Activated naive CD4-positive, alpha-beta T cell treated with anti-CD3 and anti-CD28 coated beads, Interleukin-2, amount 10 ng/mL, durations not matched to agents 7 days and 5 days (primary cell): ENCODE results near the gene ANO2.
"Not testable (repeated sequence)": the region's sequence is repeated elsewhere in the genome, so short reads cannot be mapped to it uniquely, and the experiment has no call there.

Experiments
- CTCF ChIA-PET: fragments of 350-600 bp; sonication (Branson Sonifier 250); formaldehyde crosslinking; loops from one replicate; lab custom pipeline; 2021; ENCODE audit warnings: antibody characterized with exemption; lab: Charles Lee
- DNase-seq: peaks from one replicate; pipeline ENCODE4 v3.0.0-alpha.2; 2020
- H3K27ac Mint-ChIP-seq: one replicate; pipeline ENCODE4 v1.8.0; 2021; ENCODE audit warnings: mild to moderate bottlenecking, moderate library complexity, mixed read lengths
- H3K27me3 Mint-ChIP-seq: one replicate; pipeline ENCODE4 v1.8.0; 2021; ENCODE audit warnings: mild to moderate bottlenecking, mixed read lengths
- H3K36me3 Mint-ChIP-seq: one replicate; pipeline ENCODE4 v1.8.0; 2021; ENCODE audit warnings: mixed read lengths
- H3K4me1 Mint-ChIP-seq: one replicate; pipeline ENCODE4 v1.8.0; 2021; ENCODE audit warnings: mixed read lengths
- H3K4me3 Mint-ChIP-seq: one replicate; pipeline ENCODE4 v1.8.0; 2021; ENCODE audit warnings: mild to moderate bottlenecking, moderate library complexity, mixed read lengths
- H3K9me3 Mint-ChIP-seq: one replicate; pipeline ENCODE4 v1.8.0; 2021; ENCODE audit warnings: mixed read lengths

ANO2 gene

GRCh38 chr12:5901416-5901815, 43.6 kb downstream of the ANO2 start:
- Mint-ChIP-seq H3K36me3 (no peaks in the 10 kb centered on the region), H3K27ac (no peak overlapping the region), H3K27me3 (no peaks in the 10 kb centered on the region), H3K4me1 (no peaks in the 10 kb centered on the region), H3K9me3 (no peaks in the 10 kb centered on the region), H3K4me3 (no peak overlapping the region)
- CTCF ChIA-PET: no interaction called here
- DNase-seq: no peak

- Mint-ChIP-seq H3K4me1 (no peaks in the 10 kb centered on the region), H3K27me3 (no peaks in the 10 kb centered on the region), H3K36me3 (no peaks in the 10 kb centered on the region), H3K27ac (no peak overlapping the region), H3K4me3 (no peak overlapping the region), H3K9me3 (no peaks in the 10 kb centered on the region)
- no peak for DNase-seq
- CTCF ChIA-PET: no interaction called here
Observed at GRCh38 chr12:5900533-5901205, 44.4 kb downstream of the ANO2 start.

- Mint-ChIP-seq H3K27ac (no peak overlapping the region), H3K27me3 (no peaks in the 10 kb centered on the region), H3K36me3 (no peaks in the 10 kb centered on the region), H3K4me3 (no peak overlapping the region), H3K9me3 (no peaks in the 10 kb centered on the region), H3K4me1 (no peaks in the 10 kb centered on the region)
- no peak for DNase-seq
- CTCF ChIA-PET: no interaction called here
Observed at GRCh38 chr12:5900076-5900475, 45.0 kb downstream of the ANO2 start.

GRCh38 chr12:5899675-5900074, 45.4 kb downstream of the ANO2 start:
- H3K27me3 Mint-ChIP-seq: no peaks in the 10 kb centered on the region

GRCh38 chr12:5898874-5899273, 46.2 kb downstream of the ANO2 start:
- CTCF ChIA-PET: no interaction called here
- H3K36me3 Mint-ChIP-seq: no peaks in the 10 kb centered on the region
- H3K4me3 Mint-ChIP-seq: no peak overlapping the region
- DNase-seq: no peak
- H3K9me3 Mint-ChIP-seq: peaks cover 1% of the 10 kb centered on the region
- H3K27ac Mint-ChIP-seq: no peak overlapping the region
- H3K4me1 Mint-ChIP-seq: no peaks in the 10 kb centered on the region
- no peaks in the 10 kb centered on the region for H3K27me3 Mint-ChIP-seq

More at GRCh38 chr12:5899675-5900074, 45.4 kb downstream of the ANO2 start:
- H3K9me3 Mint-ChIP-seq: peaks cover 1% of the 10 kb centered on the region
- CTCF ChIA-PET: no interaction called here
- H3K36me3 Mint-ChIP-seq: no peaks in the 10 kb centered on the region
- DNase-seq: no peak
- H3K4me3 Mint-ChIP-seq: no peak overlapping the region
- no peaks in the 10 kb centered on the region for H3K4me1 Mint-ChIP-seq
- H3K27ac Mint-ChIP-seq: no peak overlapping the region

- Mint-ChIP-seq H3K27me3 (peaks cover 48% of the 10 kb centered on the region), H3K4me3 (no peak overlapping the region)
- CTCF ChIA-PET: no interaction called here
Observed at GRCh38 chr12:5889381-5890047, 55.5 kb downstream of the ANO2 start.

GRCh38 chr12:5888816-5889315, 56.2 kb downstream of the ANO2 start:
- no peaks in the 10 kb centered on the region for H3K36me3 Mint-ChIP-seq
- H3K4me3 Mint-ChIP-seq: no peak overlapping the region
- peaks cover 48% of the 10 kb centered on the region for H3K27me3 Mint-ChIP-seq
- H3K27ac Mint-ChIP-seq: no peak overlapping the region
- peaks cover 5% of the 10 kb centered on the region for H3K4me1 Mint-ChIP-seq
- no peak for DNase-seq
- H3K9me3 Mint-ChIP-seq: no peaks in the 10 kb centered on the region
- CTCF ChIA-PET: no interaction called here

More at GRCh38 chr12:5889381-5890047, 55.5 kb downstream of the ANO2 start:
- Mint-ChIP-seq H3K27ac (no peak overlapping the region), H3K36me3 (no peaks in the 10 kb centered on the region), H3K4me1 (peaks cover 5% of the 10 kb centered on the region), H3K9me3 (no peaks in the 10 kb centered on the region)
- DNase-seq: no peak

GRCh38 chr12:5887819-5888218, 57.2 kb downstream of the ANO2 start:
- CTCF ChIA-PET, H3K27ac Mint-ChIP-seq, H3K4me1 Mint-ChIP-seq, H3K9me3 Mint-ChIP-seq, H3K36me3 Mint-ChIP-seq, DNase-seq: not testable (repeated sequence)
- Mint-ChIP-seq H3K27me3 (peaks cover 48% of the 10 kb centered on the region), H3K4me3 (peak overlapping the region; percentile 50)

- no peak overlapping the region for H3K27ac Mint-ChIP-seq
- no peaks in the 10 kb centered on the region for H3K9me3 Mint-ChIP-seq
- peaks cover 5% of the 10 kb centered on the region for H3K4me1 Mint-ChIP-seq
- H3K36me3 Mint-ChIP-seq: no peaks in the 10 kb centered on the region
- H3K27me3 Mint-ChIP-seq: peaks cover 45% of the 10 kb centered on the region
- H3K4me3 Mint-ChIP-seq: no peak overlapping the region
- CTCF ChIA-PET: no interaction called here
- no peak for DNase-seq
Observed at GRCh38 chr12:5884866-5885265, 60.2 kb downstream of the ANO2 start.

GRCh38 chr12:5884285-5884684, 60.8 kb downstream of the ANO2 start:
- Mint-ChIP-seq H3K4me3 (no peak overlapping the region), H3K9me3 (no peaks in the 10 kb centered on the region), H3K27me3 (peaks cover 40% of the 10 kb centered on the region), H3K27ac (no peak overlapping the region), H3K36me3 (no peaks in the 10 kb centered on the region), H3K4me1 (peaks cover 5% of the 10 kb centered on the region)
- no peak for DNase-seq
- CTCF ChIA-PET: no interaction called here

- peaks cover 26% of the 10 kb centered on the region for H3K27me3 Mint-ChIP-seq
- no peak overlapping the region for H3K27ac Mint-ChIP-seq
- DNase-seq: no peak
- CTCF ChIA-PET: no interaction called here
- no peaks in the 10 kb centered on the region for H3K4me1 Mint-ChIP-seq
- H3K9me3 Mint-ChIP-seq: no peaks in the 10 kb centered on the region
- no peak overlapping the region for H3K4me3 Mint-ChIP-seq
- H3K36me3 Mint-ChIP-seq: no peaks in the 10 kb centered on the region
Observed at GRCh38 chr12:5882511-5883190, 62.4 kb downstream of the ANO2 start.

GRCh38 chr12:5881666-5882065, 63.4 kb downstream of the ANO2 start:
- Mint-ChIP-seq H3K27me3 (peaks cover 17% of the 10 kb centered on the region), H3K4me3 (no peak overlapping the region), H3K4me1 (no peaks in the 10 kb centered on the region), H3K36me3 (no peaks in the 10 kb centered on the region), H3K27ac (no peak overlapping the region), H3K9me3 (no peaks in the 10 kb centered on the region)
- CTCF ChIA-PET: no interaction called here
- no peak for DNase-seq

- Mint-ChIP-seq H3K4me1 (no peaks in the 10 kb centered on the region), H3K9me3 (no peaks in the 10 kb centered on the region), H3K36me3 (no peaks in the 10 kb centered on the region), H3K27me3 (peaks cover 16% of the 10 kb centered on the region), H3K27ac (no peak overlapping the region), H3K4me3 (no peak overlapping the region)
- no peak for DNase-seq
- CTCF ChIA-PET: no interaction called here
Observed at GRCh38 chr12:5881101-5881606, 63.9 kb downstream of the ANO2 start.

- no peak for DNase-seq
- no peaks in the 10 kb centered on the region for H3K27me3 Mint-ChIP-seq
- no peak overlapping the region for H3K27ac Mint-ChIP-seq
- CTCF ChIA-PET: no interaction called here
- no peaks in the 10 kb centered on the region for H3K4me1 Mint-ChIP-seq
- H3K4me3 Mint-ChIP-seq: no peak overlapping the region
- no peaks in the 10 kb centered on the region for H3K9me3 Mint-ChIP-seq
- no peaks in the 10 kb centered on the region for H3K36me3 Mint-ChIP-seq
Observed at GRCh38 chr12:5875851-5876250, 69.2 kb downstream of the ANO2 start.
